Mammary epithelial cell (primary cell): ENCODE results near the gene MRPL42.

ENCODE experiments used
- EZH2 ChIP-seq: IDR thresholded peaks from 2 replicates; pipeline ENCODE4 v1.6.1; 2012; ENCODE audit warnings: low read length, inconsistent platforms, borderline replicate concordance
- TF ChIP-seq, protein P1 (sequence below), 2 donors: IDR thresholded peaks in 1 of 2; conservative IDR thresholded peaks in 1 of 2; 2 replicates each; pipeline ENCODE4 v1.5.1; 2011 to 2012; ENCODE audit warnings: inconsistent platforms in 2 of 2, low read length in 2 of 2, mild to moderate bottlenecking in 2 of 2, control low read depth in 1 of 2, low read depth in 1 of 2; ENCODE audit not compliant: insufficient read depth in 1 of 2; ENCODE audit errors: extremely low read depth in 1 of 2

DNA sequence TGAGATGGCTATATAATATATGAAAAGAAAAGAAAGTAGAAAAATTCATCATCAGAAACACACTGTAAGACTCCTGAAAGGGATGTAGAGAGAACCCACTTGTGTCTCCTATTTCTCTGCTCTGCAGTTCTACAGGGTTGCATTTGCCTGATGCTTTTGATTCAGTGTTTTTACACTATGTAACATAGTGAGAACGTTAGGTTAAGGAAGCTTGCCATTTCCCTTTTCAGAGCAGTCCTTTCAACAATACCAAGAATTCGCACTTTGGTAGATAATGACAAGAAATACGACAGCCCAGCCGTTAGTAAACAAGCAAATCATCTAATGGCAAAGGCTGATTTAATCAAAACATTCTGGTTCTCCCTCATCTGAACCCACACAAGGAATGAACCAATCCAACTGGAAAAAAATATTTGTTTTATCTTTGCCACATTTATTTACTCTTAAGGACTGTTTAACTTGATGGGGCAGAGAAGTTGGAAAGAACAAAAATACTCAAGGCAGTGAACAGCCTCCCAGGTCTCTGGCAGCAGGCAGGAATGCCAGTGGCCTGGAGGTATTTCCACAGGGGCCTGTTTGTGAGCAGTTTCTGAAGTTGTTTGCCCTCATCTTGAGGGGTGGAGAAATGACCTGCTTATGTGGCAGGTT lies 74.4 kb downstream of the MRPL42 start:
- TF ChIP-seq, protein P1, sequence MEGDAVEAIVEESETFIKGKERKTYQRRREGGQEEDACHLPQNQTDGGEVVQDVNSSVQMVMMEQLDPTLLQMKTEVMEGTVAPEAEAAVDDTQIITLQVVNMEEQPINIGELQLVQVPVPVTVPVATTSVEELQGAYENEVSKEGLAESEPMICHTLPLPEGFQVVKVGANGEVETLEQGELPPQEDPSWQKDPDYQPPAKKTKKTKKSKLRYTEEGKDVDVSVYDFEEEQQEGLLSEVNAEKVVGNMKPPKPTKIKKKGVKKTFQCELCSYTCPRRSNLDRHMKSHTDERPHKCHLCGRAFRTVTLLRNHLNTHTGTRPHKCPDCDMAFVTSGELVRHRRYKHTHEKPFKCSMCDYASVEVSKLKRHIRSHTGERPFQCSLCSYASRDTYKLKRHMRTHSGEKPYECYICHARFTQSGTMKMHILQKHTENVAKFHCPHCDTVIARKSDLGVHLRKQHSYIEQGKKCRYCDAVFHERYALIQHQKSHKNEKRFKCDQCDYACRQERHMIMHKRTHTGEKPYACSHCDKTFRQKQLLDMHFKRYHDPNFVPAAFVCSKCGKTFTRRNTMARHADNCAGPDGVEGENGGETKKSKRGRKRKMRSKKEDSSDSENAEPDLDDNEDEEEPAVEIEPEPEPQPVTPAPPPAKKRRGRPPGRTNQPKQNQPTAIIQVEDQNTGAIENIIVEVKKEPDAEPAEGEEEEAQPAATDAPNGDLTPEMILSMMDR (conservative IDR thresholded peaks at IDR 0.05 in 1 of 2, IDR thresholded peaks at IDR 0.05 in 1 of 2; ENCODE audit: extremely low read depth in 1 of 2, insufficient read depth in 1 of 2, low read depth in 1 of 2, low read length in 2 of 2): no peak
- no peak for TF ChIP-seq EZH2
